HG03097 (cell line): Measurements from ENCODE around the gene DGKD.
A peak's percentile ranks its signal among the peaks of the same experiment; 100 is the strongest.
"Not testable (repeated sequence)": the region's sequence is repeated elsewhere in the genome, so short reads cannot be mapped to it uniquely, and the experiment has no call there.

Source experiments
- ATAC-seq: cut with Tn5 transposase; IDR thresholded peaks from one replicate; pipeline ENCODE4 v1.9.1; 2021; ENCODE audit not compliant: unreplicated experiment, low FRiP score

DGKD gene

DNA sequence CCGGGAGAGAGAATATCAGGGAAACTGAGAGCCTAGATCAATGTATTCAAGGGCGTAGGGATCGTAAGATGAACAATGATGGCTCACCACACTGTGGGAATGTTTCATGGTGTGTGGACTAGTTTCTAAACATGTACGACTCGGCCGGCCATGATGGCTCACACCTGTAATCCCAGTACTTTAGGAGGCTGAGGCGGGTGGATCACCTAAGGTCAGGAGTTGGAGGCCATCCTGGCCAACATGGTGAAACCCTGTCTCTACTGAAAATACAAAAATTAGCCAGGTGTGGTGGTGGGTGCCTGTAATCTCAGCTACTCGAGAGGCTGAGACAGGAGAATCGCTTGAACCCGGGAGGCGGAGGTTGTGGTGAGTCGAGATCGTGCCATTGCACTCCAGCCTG lies 18.2 kb upstream of the DGKD start:
- not testable (repeated sequence) for ATAC-seq

DNA sequence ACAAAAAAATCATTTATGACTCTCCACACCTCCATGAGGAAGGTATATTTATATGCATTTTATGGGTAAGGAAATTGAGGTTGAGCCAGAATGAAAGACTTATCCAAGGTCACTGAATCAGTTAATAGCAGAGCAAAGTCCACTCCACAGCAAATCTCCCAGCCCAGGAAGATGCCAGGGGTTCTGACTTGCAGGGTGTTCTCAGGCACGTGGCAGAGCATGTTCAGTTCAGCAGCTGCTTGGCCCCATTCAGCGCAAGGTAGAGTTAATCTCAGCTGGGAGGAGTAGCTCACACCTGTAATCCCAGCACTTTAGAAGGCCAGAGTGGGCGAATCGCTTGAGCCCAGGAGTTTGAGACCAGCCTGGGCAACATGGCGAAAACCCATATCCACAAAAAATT lies 17.8 kb upstream of the DGKD start:
- ATAC-seq: no peak

DNA sequence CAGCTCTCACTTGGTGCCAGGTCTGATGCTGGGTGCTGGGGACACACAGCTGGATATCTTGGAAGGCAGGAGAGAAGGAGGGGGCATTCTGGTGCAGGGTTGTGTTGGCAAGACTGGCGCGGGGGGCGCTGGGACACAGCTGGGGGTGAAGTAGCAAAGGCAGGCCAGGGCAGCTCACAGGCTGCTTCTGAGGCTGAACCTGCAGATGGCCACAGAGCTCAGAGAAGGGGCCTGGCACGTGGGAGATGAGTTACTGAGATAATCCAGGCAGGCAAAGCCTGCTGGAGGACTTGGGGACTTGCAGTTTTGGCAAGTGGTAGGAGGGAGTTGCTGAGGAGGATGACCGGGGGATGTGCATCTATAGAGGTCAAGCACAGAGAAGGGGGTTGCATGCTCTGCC lies 16.2 kb upstream of the DGKD start:
- ATAC-seq: no peak

DNA sequence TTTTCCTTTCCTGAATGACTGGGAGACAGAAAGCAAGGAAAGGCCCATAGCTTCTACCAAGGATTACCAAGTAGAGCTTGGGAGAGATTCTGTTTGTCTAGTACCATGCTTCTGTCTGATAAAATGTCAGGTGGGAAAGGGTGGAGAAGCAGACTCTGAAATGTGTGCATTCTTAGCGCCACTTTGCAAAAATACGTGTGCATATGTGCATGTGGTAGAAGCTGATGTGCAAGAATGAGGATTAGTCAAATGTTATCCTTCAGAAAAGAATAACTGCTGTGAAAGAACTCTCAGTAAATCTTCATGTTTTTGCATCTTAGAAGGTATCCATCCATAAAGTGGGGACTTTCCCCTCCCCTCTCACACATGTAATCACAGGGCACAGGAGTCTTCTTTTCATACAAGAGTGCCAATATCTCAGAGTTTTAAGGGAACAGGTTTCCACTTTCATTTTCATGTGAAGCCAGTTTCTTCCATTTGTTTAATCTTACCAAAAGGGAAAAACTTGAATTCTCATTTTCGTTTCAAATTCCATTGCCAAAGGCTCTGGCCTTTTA lies 15.4 kb upstream of the DGKD start:
- no peak for ATAC-seq

DNA sequence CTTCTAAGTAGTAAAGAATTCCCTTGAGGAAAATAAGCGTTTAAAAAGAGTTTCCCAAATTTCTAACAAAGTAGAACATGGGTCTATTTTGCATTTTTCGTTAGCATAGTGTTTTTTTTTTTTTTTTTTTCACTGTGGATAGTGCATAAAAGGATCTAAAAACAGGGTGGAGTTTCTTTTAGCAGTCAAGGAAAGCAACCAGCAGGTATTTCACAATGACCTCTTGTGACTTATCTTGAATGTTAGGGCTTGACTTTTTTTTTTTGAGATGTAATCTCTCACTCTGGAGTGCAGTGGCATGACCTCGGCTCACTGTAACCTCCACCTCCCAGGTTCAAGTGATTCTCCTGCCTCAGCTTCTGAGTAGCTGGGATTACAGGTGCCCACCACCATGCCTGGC lies 14.9 kb upstream of the DGKD start:
- ATAC-seq: no peak

DNA sequence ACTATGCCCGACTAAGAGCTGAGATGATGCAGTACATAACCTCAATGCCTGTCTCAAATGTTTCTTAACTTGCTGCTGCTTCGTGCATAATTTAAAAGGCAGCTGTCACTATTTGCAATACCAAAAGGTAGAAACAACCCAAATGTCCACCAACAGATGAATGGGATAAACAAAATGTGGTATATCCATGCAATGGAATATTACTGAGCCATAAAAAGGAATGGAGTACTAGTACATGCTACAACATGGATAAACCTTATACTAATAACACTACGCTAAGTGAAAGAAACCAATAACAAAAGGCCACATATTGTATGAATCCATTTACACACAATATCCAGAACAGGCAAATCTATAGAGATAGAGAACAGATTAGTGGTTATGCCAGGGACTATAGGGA lies 13.0 kb upstream of the DGKD start:
- no peak for ATAC-seq

DNA sequence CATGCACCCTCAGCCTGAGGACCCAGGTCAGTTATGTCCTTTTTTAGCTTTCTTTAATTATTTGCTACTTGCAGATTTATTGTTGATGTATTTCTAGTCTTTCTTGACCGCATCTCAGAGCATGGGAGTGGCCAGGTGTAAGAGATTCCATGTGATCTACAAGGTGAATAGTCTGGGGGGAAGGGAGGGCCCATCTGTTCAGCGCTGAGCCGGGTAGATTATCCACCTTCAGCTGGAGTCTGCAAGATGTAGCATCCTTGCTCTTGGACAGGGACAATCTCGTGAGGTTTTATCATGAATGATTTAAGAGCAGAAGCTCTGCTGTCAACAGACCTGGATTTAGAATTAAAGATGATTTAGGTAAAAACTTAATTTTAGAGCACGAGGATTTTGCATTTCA lies 12.0 kb upstream of the DGKD start:
- no peak for ATAC-seq

DNA sequence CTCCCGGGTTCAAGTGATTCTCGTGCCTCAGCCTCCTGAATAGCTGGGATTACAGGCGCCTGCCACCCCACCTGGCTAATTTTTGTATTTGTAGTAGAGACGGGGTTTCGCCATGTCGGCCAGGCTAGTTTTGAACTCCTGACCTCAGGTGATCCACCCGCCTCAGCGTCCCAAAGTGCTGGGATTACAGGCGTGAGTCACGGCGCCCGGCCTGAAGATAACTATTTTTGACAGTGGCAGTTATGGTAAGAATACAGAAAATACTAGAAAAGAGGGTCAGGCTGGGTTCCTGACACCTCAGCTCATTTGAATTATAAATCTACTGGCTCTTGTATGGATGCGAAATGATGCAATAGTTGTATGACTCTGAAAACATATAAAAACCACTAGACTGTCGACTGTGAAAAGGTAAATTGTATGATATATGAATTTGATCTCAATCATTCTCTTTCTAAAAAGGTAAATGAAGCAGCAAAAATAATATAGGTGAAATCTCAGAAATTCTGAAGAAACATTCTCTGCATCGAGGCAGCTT lies 11.1 kb upstream of the DGKD start:
- ATAC-seq: no peak

DNA sequence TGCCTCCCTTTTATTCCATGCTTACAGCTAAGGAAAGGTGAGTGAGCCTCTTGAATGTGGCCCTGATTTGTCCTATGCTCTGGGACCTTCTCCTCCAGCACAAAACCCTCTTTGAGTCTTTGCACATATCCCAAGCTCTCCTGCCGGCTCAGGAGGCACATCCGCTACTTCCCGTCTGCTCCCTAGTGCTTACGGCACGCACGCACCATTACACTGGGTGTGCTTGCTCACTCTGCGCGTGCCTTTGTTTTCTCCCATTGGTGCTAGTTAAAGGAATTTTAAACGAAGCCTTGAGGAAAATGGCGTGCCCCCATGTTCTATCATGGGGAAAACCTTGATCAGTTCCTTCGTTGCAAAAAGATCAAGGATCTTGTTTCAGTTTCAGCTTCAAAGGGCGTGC lies 7.9 kb upstream of the DGKD start:
- ATAC-seq: no peak

DNA sequence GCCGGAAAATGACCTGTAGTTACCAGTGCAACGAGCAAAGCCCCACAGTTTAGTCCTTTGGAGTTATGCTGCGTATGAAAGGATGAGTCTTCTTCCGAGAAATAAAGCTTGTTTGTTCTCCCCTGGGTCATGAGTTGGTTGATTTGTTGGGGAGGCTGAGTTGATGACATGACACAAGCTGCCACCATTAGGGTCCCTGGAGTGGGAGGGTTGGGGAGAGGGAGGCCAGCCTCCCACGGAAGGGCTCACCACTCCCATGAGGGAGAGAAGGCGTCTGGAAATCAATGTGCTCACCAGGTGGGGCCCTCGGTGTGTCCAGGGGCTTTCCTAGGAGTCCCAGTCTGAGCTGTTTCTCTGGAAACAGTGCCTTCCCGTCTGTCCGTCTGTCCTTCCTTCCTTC lies 7.4 kb upstream of the DGKD start:
- ATAC-seq: no peak

DNA sequence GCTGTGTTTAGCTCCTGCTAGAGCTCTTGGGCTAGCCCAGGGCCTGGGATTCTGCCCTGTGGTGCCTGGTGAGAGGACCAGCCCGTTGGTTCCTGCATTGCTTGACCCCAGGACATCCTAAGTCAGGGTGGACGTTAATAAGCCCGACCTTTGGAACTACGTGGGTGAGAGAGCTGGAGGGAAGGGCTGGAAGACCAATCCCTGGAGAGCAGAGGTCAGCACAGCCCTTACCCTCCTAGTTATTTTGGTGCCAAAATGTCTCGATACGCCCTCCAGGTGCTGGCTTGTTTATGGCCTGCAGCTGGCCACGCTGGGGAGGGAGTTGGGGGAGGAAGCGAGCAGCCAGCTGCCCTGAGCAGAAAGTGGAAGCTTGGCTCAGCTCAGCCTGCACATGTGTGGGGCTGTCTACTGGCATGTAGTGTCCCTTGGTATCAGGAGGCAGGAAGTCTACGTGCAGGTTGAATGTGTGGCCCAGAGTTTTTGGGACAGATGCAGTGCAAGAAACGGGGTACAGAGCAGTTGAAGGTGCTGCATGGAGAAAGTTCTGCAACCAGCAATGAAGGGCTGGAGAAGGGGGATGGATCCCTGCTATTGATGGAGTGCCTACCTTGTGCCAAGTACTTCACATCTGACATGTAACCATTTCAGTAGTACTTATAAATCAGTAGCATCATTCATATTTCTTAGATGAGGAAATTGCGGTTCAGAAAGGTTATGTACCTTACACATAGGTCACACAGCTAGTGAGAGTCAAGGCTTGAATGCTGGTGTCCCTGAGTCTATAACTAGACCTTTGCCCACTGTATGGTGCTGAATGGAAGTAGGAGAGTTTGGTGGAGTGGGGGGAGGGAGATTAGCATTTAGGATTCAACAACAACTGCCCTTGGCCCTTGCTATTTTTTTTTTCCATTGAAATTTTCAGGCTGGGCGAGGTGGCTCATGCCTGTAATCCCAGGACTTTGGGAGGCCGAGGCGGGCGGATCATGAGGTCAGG lies 5.0 kb upstream of the DGKD start:
- ATAC-seq: peak; percentile 48

DNA sequence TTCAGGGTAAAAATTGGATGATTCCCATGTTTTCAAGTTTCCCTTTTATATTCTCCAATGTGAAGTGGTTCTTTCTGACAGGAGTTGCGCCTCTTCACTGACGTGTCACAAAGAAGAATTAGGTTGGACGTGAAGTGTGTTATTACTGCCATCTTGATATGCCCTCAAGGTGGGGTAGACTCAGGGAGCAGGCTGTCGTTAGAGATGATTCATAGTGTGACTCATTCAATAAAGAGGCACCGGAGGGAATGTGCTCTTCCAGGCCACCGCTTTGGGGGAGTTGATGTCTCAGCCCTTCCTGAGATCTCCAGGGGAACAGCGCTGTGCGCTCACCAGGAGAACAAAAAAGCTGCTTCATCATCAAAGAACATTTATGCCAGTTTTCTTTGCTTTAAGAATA lies 3.6 kb upstream of the DGKD start:
- no peak for ATAC-seq

DNA sequence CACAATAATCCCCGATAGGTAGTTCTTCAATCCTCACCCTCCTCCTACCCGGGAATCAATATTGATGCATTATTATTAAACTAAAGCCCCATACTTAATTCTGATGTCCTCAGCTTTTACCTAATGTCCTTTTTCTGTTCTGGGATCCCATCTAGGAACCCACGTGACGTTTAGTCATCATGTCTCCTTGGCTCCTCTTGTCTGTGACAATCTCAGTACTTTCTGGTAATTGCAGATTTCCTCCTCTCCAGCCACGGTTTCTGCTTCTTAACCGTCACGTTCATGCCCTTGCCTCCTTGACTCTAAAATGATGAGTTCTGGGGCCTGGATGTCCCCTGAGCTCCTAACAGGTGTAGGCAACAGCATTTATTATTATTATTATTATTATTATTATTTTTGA lies 2.9 kb upstream of the DGKD start:
- ATAC-seq: no peak

DNA sequence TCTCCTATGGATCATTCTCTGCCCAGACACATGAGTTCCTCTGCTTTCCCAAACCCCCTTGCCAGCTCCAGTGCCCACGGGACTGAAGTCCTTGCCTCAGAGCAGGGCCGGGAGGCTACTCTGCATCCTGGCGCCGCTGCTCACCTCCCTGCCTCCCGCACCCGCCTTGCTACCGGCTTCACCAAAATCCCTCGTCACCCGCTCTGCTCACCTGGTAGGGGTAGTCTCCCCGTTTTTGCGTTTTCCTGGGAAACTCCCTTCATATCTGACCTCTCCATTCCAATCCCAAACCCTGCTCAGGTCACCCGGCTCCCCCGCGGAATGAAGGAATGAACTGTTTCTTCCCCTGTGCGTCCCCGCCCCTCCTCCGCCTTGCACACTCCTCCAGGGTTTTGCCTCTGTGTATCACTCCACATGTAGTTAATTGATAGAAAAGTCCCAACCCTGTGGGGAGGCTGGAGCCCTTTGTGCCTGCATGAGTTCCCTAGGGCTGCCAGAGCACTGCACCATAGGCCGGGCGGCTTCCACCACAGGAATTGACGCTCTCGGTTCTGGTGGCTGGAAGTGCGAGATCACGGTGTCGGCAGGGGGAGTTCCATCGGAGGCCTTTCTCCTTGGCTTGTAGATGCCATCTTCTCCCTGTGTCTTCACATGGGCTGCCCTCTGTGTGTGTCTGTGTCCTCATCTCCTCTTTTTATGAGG lies 2.0 kb upstream of the DGKD start:
- ATAC-seq: no peak

DNA sequence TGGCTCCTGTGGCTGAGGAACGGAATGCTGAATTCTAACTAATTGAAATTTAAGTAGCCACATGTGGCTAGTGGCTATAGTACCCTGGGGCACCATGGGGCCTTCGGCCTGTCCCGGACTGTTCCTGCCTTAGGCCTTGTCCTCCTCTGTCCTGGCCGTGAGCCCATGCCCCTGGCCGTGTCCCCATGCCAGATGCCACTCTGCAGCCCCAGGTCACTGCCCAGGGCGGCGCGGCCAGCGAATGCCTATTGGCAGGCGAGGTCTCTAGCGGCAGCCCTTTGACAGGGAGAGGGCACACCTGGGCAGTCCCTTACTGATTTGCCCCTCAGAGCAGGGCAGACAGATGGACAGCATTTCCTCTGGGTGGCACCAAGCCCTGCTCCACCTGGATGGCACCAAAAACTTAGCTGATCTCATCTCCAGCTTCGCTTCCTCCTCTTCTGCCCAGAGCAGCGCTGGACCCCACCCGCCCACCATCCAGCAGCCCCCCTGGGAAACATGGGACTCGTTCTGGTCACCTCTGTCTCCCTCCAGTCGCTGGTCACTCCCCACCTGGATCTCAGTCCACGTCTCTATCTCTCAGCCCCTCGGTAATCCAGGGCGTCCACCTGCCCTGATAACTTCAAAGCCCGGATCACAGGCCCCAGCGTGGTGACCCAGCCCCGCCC lies 1.1 kb upstream of the DGKD start:
- no peak for ATAC-seq

DNA sequence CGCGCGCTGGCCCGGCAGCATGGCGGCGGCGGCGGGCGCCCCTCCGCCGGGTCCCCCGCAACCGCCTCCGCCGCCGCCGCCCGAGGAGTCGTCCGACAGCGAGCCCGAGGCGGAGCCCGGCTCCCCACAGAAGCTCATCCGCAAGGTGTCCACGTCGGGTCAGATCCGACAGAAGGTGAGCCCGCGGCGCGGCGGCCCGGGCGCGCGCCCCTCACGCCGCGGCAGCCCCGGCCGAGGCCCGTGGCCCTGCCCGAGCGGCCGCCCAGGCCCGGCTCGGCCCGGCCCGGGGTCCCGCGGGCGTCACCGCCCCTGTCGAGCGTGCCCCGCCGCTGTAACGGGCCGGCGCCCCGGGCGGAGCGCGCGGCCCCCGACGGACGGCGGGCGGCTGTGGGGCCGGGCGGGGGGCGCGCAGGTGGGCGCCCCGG lies 218 bp downstream of the DGKD start:
- ATAC-seq: no peak

DNA sequence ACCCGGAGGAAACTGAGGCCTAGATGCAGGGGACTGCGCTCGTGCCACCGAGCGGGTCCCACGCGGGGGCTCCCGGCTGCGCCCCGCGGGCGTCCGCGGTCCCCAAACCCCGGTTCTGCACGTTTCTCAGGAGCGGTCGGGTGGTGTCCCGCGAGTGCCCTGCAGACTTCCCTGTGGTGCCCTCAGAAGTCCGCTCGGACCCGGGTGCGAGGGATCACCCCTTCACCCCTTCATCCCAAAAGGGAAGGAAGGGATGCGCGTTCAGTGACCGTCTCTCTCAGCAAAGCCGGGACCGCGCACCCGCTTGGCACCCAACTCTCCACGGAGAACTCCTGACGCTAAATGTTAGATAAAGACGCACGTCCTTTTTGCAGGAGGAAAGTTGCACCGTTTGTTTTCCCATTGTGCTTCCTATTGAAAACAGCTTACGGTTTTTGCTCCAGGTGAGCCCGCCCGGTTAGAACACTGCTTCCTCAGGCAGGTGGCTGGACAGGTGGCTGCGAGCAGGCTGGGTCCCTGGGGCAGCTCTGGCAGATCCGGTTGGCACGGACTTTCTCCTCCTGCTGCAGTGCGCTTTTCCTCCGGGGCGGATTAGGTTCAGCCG lies 779 bp downstream of the DGKD start:
- no peak for ATAC-seq

DNA sequence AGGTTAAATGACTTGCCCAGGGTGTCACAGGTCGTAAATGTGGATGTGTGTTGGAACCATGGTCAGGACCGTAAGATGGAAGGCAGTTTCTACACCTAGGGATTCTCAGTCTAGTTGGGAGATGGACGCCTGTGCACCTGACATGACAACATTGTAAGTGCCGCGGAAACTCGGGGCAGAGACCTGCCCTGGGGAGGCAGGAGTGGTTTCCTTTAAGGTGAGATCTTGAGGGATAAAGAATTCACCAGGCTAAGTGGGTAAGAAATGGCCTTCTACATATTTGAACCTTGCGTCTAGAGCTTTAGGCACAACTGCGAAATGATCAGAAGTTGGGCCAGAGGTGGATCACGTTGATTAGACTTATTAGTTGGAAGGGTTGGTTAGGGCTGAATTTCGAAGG lies 1.6 kb downstream of the DGKD start:
- ATAC-seq: no peak

DNA sequence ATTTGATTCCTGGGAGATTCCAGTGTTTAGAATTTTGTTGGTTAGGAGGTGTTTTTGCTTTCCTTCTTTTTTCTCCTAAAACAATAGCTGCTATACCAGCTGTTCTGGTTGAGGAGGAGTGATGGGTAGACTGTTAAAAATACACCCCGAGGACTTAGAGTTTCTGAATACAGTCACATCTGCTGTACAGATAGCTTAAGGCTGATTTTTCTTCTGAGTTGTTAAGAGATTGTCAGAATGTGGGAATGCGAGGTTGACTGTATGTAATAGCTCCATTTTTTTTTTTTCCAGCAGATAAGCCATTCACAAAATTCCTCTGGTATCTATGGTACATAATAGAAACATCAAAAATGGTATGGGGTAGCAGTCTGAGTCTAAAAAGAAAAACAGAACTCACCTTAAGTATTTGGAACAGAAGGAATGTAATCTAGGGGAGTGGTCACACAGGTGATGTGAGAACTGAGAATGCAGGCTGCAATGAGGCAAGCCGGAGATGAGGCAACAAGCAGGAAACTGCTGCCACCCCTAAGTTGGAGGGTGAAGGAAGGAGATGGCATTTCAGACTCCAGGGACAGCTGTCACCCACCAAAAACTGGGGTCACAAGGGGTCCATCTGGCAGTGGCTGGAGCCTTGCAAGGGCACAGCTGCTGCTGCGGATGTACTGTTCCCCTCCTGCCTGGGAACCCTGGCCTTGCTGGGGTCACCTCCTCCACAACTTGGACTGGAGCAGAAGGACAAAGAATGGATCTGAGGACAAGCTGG lies 2.4 kb downstream of the DGKD start:
- ATAC-seq: no peak

DNA sequence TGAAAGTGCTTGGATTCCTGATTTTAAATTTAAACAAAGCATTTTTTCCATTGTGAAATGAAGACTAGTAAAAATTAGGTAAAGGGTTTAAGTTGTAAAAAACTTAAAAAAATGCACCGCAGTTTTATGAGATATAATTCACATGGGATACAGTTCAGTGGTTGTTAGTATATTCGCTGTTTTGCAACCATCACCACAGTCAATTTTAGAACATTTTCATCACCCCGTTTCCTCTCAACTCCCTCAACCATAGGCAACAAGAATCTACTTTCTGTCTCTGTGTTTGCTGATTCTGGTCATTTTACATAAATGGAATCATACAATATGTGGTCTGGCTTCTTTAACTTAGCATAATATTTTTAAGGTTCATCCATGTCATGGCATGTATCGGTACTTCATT lies 4.0 kb downstream of the DGKD start:
- no peak for ATAC-seq
